WTC11 (cell line): ENCODE measurements around the gene ITGAX.

Experiments
- CTCF ChIP-seq: fragments of 200-600 bp; IDR thresholded peaks from 2 replicates; pipeline ENCODE4 v1.8.0; 2022; ENCODE audit warnings: antibody characterized with exemption
- JUN ChIP-seq: sonication (generic); formaldehyde crosslinking; IDR thresholded peaks from 2 replicates; pipeline ENCODE4 v1.8.0; 2023; ENCODE audit warnings: mild to moderate bottlenecking, missing genetic modification reagents
- NFE2L1 ChIP-seq: sonication (generic); formaldehyde crosslinking; IDR thresholded peaks from 2 replicates; pipeline ENCODE4 v1.8.1; 2023; ENCODE audit warnings: missing genetic modification reagents
- USF2 ChIP-seq: sonication (generic); formaldehyde crosslinking; IDR thresholded peaks from 2 replicates; pipeline ENCODE4 v1.8.1; 2023; ENCODE audit warnings: mild to moderate bottlenecking, missing genetic modification reagents, moderate library complexity

DNA sequence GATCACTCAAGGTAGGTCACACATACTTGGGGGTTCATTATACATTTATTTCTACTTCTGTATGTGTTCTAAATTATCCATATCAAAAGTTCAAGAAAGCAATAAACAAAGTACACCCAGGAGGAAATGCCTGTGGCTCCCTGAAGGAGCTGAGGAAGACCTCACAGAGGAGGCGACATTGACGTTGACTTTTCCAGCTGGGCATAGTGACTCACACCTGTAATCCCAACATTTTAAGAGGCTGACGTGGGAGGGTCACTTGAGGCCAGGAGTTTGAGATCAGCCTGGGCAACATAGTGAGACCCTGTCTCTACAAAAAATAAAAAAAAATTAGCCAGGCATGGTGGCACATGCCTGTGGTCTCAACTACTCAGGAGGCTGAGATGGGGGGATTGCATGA lies 54.5 kb downstream of the ITGAX start:
- TF ChIP-seq NFE2L1 (CRISPR knock-in tag) (no peak), USF2 (CRISPR knock-in tag) (no peak), JUN (CRISPR knock-in tag) (no peak), CTCF (no peak)
